Panc1 (cell line): ENCODE data around the gene SH3BP4. TPM values are rescaled to one million over a fixed set of nuclear protein-coding genes. Genes with fewer than 3 reads are reported as not detected.

Experiments used
- ATAC-seq: fragments of 200-7000 bp; cut with Tn5 transposase; 2 replicates; pipeline ENCODE4 v1.9.1; 2020; ENCODE audit warnings: mild to moderate bottlenecking, moderate library complexity
- BruUV-seq: library from RNA; stranded (reverse); fragments of 400-500 nt; replicated peaks from 2 replicates; lab custom pipeline; 2021; lab: Mats Ljungman, UMichigan
- CTCF ChIA-PET: fragments of 300-600 bp; sonication (Branson Sonifier 250); formaldehyde crosslinking; loops from one replicate; lab custom pipeline; 2022; ENCODE audit warnings: antibody characterized with exemption; lab: Charles Lee
- POLR2A ChIA-PET: fragments of 300-600 bp; sonication (Branson Sonifier 250); formaldehyde crosslinking; loops from one replicate; lab custom pipeline; 2022; ENCODE audit warnings: antibody characterized with exemption; lab: Charles Lee
- DNase-seq: peaks from one replicate; pipeline ENCODE4 v3.0.0-alpha.2; 2010; ENCODE audit warnings: low read depth, low spot score
- H3K27ac ChIP-seq: 2 replicates; pipeline ENCODE4 v1.5.1; 2011; ENCODE audit warnings: mild to moderate bottlenecking, low read length, inconsistent platforms
- H3K27me3 ChIP-seq: fragments of 200-500 bp; sonication (Bioruptor generic); 2 replicates; pipeline ENCODE4 v1.6.0; 2014; ENCODE audit warnings: low read length, inconsistent platforms; ENCODE audit not compliant: control insufficient read depth, insufficient read depth
- H3K36me3 ChIP-seq: fragments of 200-500 bp; sonication (Bioruptor generic); 2 replicates; pipeline ENCODE4 v1.5.1; 2014; ENCODE audit warnings: inconsistent platforms, mild to moderate bottlenecking, low read length, moderate library complexity; ENCODE audit not compliant: control insufficient read depth, insufficient read depth
- H3K4me1 ChIP-seq: 2 replicates; pipeline ENCODE4 v1.5.1; 2011; ENCODE audit warnings: inconsistent platforms, mild to moderate bottlenecking, low read length, moderate library complexity; ENCODE audit not compliant: control insufficient read depth, insufficient read depth
- H3K4me3 ChIP-seq, 2 experiments: 2 replicates each; pipeline ENCODE4 v1.5.1; 2011 to 2012; ENCODE audit warnings: low read depth in 2 of 2, low read length in 2 of 2, mild to moderate bottlenecking in 2 of 2, inconsistent platforms in 1 of 2, moderate library complexity in 1 of 2
- H3K9me3 ChIP-seq: fragments of 200-500 bp; sonication (Bioruptor generic); 2 replicates; pipeline ENCODE4 v1.5.1; 2014; ENCODE audit warnings: low read depth, mild to moderate bottlenecking, inconsistent platforms, low read length, moderate library complexity; ENCODE audit not compliant: control insufficient read depth, insufficient read depth
- POLR2AphosphoS5 ChIP-seq: IDR thresholded peaks from 2 replicates; pipeline ENCODE4 v1.6.1; 2012; ENCODE audit warnings: mild to moderate bottlenecking, low read depth, low read length, moderate library complexity
- SIN3A ChIP-seq: IDR thresholded peaks from 2 replicates; pipeline ENCODE4 v1.6.1; 2012; ENCODE audit warnings: low read depth, mild to moderate bottlenecking, low read length, moderate library complexity, borderline replicate concordance; ENCODE audit not compliant: insufficient read depth
- TCF7L2 ChIP-seq: IDR thresholded peaks from 2 replicates; pipeline ENCODE4 v1.6.1; 2011; ENCODE audit warnings: mild to moderate bottlenecking, low read depth, low read length, inconsistent platforms
- in situ Hi-C: cut with HindIII; loops from 2 replicates; pipeline ENCODE4 v1.10.0; 2016; ENCODE audit warnings: low sequenced_read_pairs, low pct_unique_long_range_greater_than_20kb
- intact Hi-C: fragments of 100-400 bp; cut with micrococcal nuclease; formaldehyde crosslinking; loops from one replicate; pipeline ENCODE4 v1.10.0; 2022; ENCODE audit not compliant: unreplicated experiment
- total RNA-seq: library from RNA; stranded (reverse); gene quantifications from one replicate; pipeline ENCODE4 v1.2.1, GENCODE V29; 2021; ENCODE audit not compliant: unreplicated experiment
- TF ChIP-seq, protein P1 (sequence below): fragments of 450-650 bp; IDR thresholded peaks from 2 replicates; pipeline ENCODE4 v1.5.1; 2017; ENCODE audit warnings: mild to moderate bottlenecking
- TF ChIP-seq, protein P2 (sequence below), 2 experiments: IDR thresholded peaks; 2 replicates each; pipeline ENCODE4 v1.6.1; 2011 to 2012; ENCODE audit warnings: low read depth in 2 of 2, control low read depth in 1 of 2, low read length in 1 of 2, mild to moderate bottlenecking in 1 of 2, moderate library complexity in 1 of 2; ENCODE audit not compliant: insufficient read depth in 1 of 2

SH3BP4 gene
- total RNA-seq, 1 experiment from 2014 or later, result 133 TPM

DNA sequence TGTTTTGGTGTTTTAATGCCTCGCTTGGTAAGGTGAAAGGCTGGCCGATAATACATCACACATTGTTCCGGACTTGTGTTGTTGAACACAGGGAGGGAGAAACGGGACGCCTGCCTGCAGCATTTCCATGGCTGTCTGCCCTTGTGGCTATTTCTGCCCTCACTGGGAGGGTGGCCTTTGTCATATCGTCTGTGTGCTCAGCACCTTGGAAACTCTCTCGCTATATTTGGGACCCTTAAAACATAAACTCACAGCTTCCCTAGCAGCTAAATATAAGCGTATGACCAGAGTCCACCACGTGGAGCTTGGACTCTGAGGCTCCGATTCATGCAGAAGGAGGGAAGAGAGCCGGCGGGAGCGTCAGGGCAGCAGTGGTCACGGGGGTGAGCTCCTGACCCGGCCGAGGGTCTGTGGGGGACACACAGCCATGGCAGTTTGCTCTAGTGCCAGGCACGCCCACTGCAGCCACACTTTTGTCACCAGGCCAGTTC is 111.7 kb downstream of the SH3BP4 start:
- intact Hi-C loops, result no loop called here
- CTCF ChIA-PET, result interaction anchor here (0.5 kb wide), 1 partner anchor 54 kb away, joined by 3 read pairs; no protein-coding TSS in a partner anchor

DNA sequence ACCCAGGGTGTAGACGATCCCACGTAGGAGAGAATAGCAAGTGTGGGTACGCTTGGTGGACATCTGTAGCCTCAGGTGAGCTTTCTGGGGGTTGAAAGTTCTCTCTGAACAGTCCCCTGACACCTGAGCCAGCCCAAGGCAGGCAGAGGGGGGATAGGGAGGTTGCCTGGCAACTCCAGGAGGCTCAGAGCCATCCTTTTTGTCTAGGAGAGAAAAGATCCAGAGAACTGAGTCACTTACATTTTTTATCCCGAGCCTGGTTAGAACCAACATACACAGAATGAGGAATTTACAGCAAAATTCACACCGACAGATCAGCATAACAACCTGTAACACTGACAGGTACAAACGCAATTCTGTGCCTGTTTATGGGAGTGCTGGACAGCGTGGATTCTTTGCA is 113.2 kb downstream of the SH3BP4 start:
- in situ Hi-C loops (no loop called here), intact Hi-C loops (no loop called here)
- Histone ChIP-seq H3K9me3 (no peaks in the 10 kb centered on the region), H3K27ac (no peak overlapping the region), H3K4me3 (no peak overlapping the region), H3K4me1 (0 out of 2 replicates have a peak, but pooled peaks cover 2% of the 10 kb centered on the region), H3K36me3 (no peaks in the 10 kb centered on the region), H3K27me3 (no peaks in the 10 kb centered on the region)
- BruUV-seq, result no TSS peak
- ChIA-PET CTCF (no interaction called here), POLR2A (no interaction called here)
- no peak for ATAC-seq
- no peak for TF ChIP-seq POLR2AphosphoS5
- DNase-seq, result no peak

More for the DNA sequence above, 111.7 kb downstream of the SH3BP4 start:
- H3K36me3 ChIP-seq, result no peaks in the 10 kb centered on the region
- DNase-seq (no peak), ATAC-seq (no peak)
- in situ Hi-C loops, result no loop called here
- no peaks in the 10 kb centered on the region for H3K27me3 ChIP-seq
- no peaks in the 10 kb centered on the region for H3K9me3 ChIP-seq
- no TSS peak for BruUV-seq
- H3K27ac ChIP-seq, result no peak overlapping the region
- H3K4me1 ChIP-seq, result peaks cover 3% of the 10 kb centered on the region; the same call in 1 of the 2 replicates
- no peak overlapping the region for H3K4me3 ChIP-seq
- POLR2A ChIA-PET, result interaction anchor here (0.7 kb wide), 1 partner anchor 805 kb away, joined by 8 read pairs; no protein-coding TSS in a partner anchor
- TF ChIP-seq TCF7L2 (no peak), SIN3A (no peak), POLR2AphosphoS5 (no peak)
- TF ChIP-seq, protein P1, sequence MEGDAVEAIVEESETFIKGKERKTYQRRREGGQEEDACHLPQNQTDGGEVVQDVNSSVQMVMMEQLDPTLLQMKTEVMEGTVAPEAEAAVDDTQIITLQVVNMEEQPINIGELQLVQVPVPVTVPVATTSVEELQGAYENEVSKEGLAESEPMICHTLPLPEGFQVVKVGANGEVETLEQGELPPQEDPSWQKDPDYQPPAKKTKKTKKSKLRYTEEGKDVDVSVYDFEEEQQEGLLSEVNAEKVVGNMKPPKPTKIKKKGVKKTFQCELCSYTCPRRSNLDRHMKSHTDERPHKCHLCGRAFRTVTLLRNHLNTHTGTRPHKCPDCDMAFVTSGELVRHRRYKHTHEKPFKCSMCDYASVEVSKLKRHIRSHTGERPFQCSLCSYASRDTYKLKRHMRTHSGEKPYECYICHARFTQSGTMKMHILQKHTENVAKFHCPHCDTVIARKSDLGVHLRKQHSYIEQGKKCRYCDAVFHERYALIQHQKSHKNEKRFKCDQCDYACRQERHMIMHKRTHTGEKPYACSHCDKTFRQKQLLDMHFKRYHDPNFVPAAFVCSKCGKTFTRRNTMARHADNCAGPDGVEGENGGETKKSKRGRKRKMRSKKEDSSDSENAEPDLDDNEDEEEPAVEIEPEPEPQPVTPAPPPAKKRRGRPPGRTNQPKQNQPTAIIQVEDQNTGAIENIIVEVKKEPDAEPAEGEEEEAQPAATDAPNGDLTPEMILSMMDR, result no peak
- TF ChIP-seq, protein P2, sequence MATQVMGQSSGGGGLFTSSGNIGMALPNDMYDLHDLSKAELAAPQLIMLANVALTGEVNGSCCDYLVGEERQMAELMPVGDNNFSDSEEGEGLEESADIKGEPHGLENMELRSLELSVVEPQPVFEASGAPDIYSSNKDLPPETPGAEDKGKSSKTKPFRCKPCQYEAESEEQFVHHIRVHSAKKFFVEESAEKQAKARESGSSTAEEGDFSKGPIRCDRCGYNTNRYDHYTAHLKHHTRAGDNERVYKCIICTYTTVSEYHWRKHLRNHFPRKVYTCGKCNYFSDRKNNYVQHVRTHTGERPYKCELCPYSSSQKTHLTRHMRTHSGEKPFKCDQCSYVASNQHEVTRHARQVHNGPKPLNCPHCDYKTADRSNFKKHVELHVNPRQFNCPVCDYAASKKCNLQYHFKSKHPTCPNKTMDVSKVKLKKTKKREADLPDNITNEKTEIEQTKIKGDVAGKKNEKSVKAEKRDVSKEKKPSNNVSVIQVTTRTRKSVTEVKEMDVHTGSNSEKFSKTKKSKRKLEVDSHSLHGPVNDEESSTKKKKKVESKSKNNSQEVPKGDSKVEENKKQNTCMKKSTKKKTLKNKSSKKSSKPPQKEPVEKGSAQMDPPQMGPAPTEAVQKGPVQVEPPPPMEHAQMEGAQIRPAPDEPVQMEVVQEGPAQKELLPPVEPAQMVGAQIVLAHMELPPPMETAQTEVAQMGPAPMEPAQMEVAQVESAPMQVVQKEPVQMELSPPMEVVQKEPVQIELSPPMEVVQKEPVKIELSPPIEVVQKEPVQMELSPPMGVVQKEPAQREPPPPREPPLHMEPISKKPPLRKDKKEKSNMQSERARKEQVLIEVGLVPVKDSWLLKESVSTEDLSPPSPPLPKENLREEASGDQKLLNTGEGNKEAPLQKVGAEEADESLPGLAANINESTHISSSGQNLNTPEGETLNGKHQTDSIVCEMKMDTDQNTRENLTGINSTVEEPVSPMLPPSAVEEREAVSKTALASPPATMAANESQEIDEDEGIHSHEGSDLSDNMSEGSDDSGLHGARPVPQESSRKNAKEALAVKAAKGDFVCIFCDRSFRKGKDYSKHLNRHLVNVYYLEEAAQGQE (IDR thresholded peaks at IDR 0.05; ENCODE audit: insufficient read depth in 1 of 2, low read depth in 2 of 2, low read length in 1 of 2), result no peak

DNA sequence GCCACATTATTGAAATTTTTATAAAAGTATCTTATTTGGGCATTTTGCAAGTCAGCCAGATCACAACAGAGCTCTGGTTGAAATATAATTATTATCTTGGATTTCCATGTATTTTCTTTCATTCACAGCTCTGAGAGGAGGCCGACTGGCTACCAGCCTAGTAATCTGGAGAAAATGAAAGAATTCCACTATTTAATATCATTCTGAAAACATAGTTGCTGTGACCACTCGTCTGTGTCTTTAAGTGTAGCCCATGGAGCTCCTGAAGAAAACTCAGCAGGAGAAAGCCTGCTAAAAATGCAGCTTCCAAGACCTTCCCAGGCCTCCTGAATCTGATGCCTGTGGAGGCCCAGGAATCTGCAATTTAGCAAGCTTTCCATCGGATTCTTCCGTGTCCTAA is 114.7 kb downstream of the SH3BP4 start:
- 0 out of 2 replicates have a peak, but pooled peaks cover 2% of the 10 kb centered on the region for H3K4me1 ChIP-seq
- no peak overlapping the region for H3K27ac ChIP-seq
- H3K27me3 ChIP-seq, result no peaks in the 10 kb centered on the region
- CTCF ChIA-PET, result no interaction called here
- intact Hi-C loops, result no loop called here
- no peaks in the 10 kb centered on the region for H3K9me3 ChIP-seq
- POLR2A ChIA-PET, result no interaction called here
- ATAC-seq, result no peak
- no peak overlapping the region for H3K4me3 ChIP-seq
- no peak for DNase-seq
- in situ Hi-C loops, result no loop called here
- no peaks in the 10 kb centered on the region for H3K36me3 ChIP-seq
- no TSS peak for BruUV-seq
- TF ChIP-seq POLR2AphosphoS5, result no peak
- TF ChIP-seq, protein P1, result no peak
- TF ChIP-seq SIN3A, result no peak
- TF ChIP-seq TCF7L2, result no peak
- TF ChIP-seq, protein P2 (IDR thresholded peaks at IDR 0.05; ENCODE audit: insufficient read depth in 1 of 2, low read depth in 2 of 2, low read length in 1 of 2), result no peak
